HEK293 (cell line): ENCODE data around the gene IL22RA1.

Experiments used
- BCL11B ChIP-seq: fragments of 450-650 bp; formaldehyde crosslinking; IDR thresholded peaks from 2 replicates; pipeline ENCODE4 v1.5.1; 2016; ENCODE audit warnings: low read depth, missing biosample characterization, missing genetic modification characterization
- OSR2 ChIP-seq: fragments of 450-650 bp; formaldehyde crosslinking; IDR thresholded peaks from 2 replicates; pipeline ENCODE4 v1.5.1; 2016; ENCODE audit warnings: missing biosample characterization, missing genetic modification characterization
- OVOL3 ChIP-seq: fragments of 450-650 bp; formaldehyde crosslinking; IDR thresholded peaks from 2 replicates; pipeline ENCODE4 v1.5.1; 2016; ENCODE audit warnings: missing biosample characterization, missing genetic modification characterization
- SCRT2 ChIP-seq: fragments of 450-650 bp; formaldehyde crosslinking; IDR thresholded peaks from 2 replicates; pipeline ENCODE4 v1.5.1; 2016; ENCODE audit warnings: missing biosample characterization, missing genetic modification characterization
- ZBTB21 ChIP-seq: fragments of 450-650 bp; formaldehyde crosslinking; IDR thresholded peaks from 2 replicates; pipeline ENCODE4 v1.5.1; 2017; ENCODE audit warnings: missing biosample characterization, missing genetic modification characterization
- ZBTB7A ChIP-seq: fragments of 450-650 bp; formaldehyde crosslinking; IDR thresholded peaks from 2 replicates; pipeline ENCODE4 v1.5.1; 2016; ENCODE audit warnings: low read depth, missing biosample characterization, missing genetic modification characterization
- ZBTB8A ChIP-seq: fragments of 450-650 bp; formaldehyde crosslinking; IDR thresholded peaks from 2 replicates; pipeline ENCODE4 v1.5.1; 2016; ENCODE audit warnings: missing biosample characterization, missing genetic modification characterization
- ZFP41 ChIP-seq: fragments of 450-650 bp; formaldehyde crosslinking; IDR thresholded peaks from 2 replicates; pipeline ENCODE4 v1.5.1; 2016; ENCODE audit warnings: missing biosample characterization, missing genetic modification characterization, borderline replicate concordance
- ZNF121 ChIP-seq: fragments of 450-650 bp; formaldehyde crosslinking; IDR thresholded peaks from 2 replicates; pipeline ENCODE4 v1.5.1; 2016; ENCODE audit warnings: missing biosample characterization, missing genetic modification characterization
- ZNF138 ChIP-seq: fragments of 450-650 bp; formaldehyde crosslinking; IDR thresholded peaks from 2 replicates; pipeline ENCODE4 v1.5.1; 2016; ENCODE audit warnings: missing biosample characterization, missing genetic modification characterization, borderline replicate concordance
- ZNF391 ChIP-seq: fragments of 450-650 bp; formaldehyde crosslinking; IDR thresholded peaks from 2 replicates; pipeline ENCODE4 v1.5.1; 2016; ENCODE audit warnings: low read depth, missing biosample characterization, missing genetic modification characterization, borderline replicate concordance
- ZNF416 ChIP-seq: fragments of 450-650 bp; formaldehyde crosslinking; IDR thresholded peaks from 2 replicates; pipeline ENCODE4 v1.5.1; 2016; ENCODE audit warnings: missing biosample characterization, missing genetic modification characterization
- ZNF48 ChIP-seq: fragments of 450-650 bp; formaldehyde crosslinking; IDR thresholded peaks from 2 replicates; pipeline ENCODE4 v1.5.1; 2016; ENCODE audit warnings: missing biosample characterization, missing genetic modification characterization
- ZNF560 ChIP-seq: fragments of 450-650 bp; formaldehyde crosslinking; IDR thresholded peaks from 2 replicates; pipeline ENCODE4 v1.5.1; 2017; ENCODE audit warnings: missing biosample characterization, missing genetic modification characterization, borderline replicate concordance
- ZNF660 ChIP-seq: fragments of 450-650 bp; IDR thresholded peaks from 2 replicates; pipeline ENCODE4 v1.5.1; 2018; ENCODE audit warnings: missing biosample characterization, mild to moderate bottlenecking, missing genetic modification characterization
- ZNF670 ChIP-seq: fragments of 450-650 bp; formaldehyde crosslinking; IDR thresholded peaks from 2 replicates; pipeline ENCODE4 v1.5.1; 2016; ENCODE audit warnings: missing biosample characterization, missing genetic modification characterization, low read depth
- ZNF76 ChIP-seq: fragments of 450-650 bp; formaldehyde crosslinking; IDR thresholded peaks from 2 replicates; pipeline ENCODE4; 2016; ENCODE audit warnings: low read depth, missing biosample characterization, missing genetic modification characterization, borderline replicate concordance
- ZNF777 ChIP-seq: fragments of 450-650 bp; formaldehyde crosslinking; IDR thresholded peaks from 2 replicates; pipeline ENCODE4 v1.5.1; 2017; ENCODE audit warnings: missing biosample characterization, missing genetic modification characterization, borderline replicate concordance
- TF ChIP-seq, protein P1 (sequence below): fragments of 450-650 bp; formaldehyde crosslinking; IDR thresholded peaks from 2 replicates; pipeline ENCODE4 v1.5.1; 2016; ENCODE audit warnings: missing biosample characterization, missing genetic modification characterization
- TF ChIP-seq, protein P2 (sequence below): fragments of 450-650 bp; formaldehyde crosslinking; IDR thresholded peaks from 2 replicates; pipeline ENCODE4 v1.5.1; 2016; ENCODE audit warnings: missing biosample characterization, missing genetic modification characterization
- TF ChIP-seq, protein P3 (sequence below): fragments of 450-650 bp; formaldehyde crosslinking; IDR thresholded peaks from 2 replicates; pipeline ENCODE4 v1.5.1; 2016; ENCODE audit warnings: missing biosample characterization, missing genetic modification characterization, borderline replicate concordance
- TF ChIP-seq, protein P4 (sequence below): fragments of 450-650 bp; formaldehyde crosslinking; IDR thresholded peaks from 2 replicates; pipeline ENCODE4 v1.5.0; 2017; ENCODE audit warnings: missing biosample characterization, missing genetic modification characterization, borderline replicate concordance
- TF ChIP-seq, protein P5 (sequence below): fragments of 450-650 bp; formaldehyde crosslinking; IDR thresholded peaks from 2 replicates; pipeline ENCODE4 v1.5.1; 2016; ENCODE audit warnings: missing biosample characterization, missing genetic modification characterization
- TF ChIP-seq, protein P6 (sequence below): fragments of 450-650 bp; formaldehyde crosslinking; IDR thresholded peaks from 2 replicates; pipeline ENCODE4 v1.5.1; 2016; ENCODE audit warnings: missing biosample characterization, missing genetic modification characterization, borderline replicate concordance

IL22RA1 gene

DNA sequence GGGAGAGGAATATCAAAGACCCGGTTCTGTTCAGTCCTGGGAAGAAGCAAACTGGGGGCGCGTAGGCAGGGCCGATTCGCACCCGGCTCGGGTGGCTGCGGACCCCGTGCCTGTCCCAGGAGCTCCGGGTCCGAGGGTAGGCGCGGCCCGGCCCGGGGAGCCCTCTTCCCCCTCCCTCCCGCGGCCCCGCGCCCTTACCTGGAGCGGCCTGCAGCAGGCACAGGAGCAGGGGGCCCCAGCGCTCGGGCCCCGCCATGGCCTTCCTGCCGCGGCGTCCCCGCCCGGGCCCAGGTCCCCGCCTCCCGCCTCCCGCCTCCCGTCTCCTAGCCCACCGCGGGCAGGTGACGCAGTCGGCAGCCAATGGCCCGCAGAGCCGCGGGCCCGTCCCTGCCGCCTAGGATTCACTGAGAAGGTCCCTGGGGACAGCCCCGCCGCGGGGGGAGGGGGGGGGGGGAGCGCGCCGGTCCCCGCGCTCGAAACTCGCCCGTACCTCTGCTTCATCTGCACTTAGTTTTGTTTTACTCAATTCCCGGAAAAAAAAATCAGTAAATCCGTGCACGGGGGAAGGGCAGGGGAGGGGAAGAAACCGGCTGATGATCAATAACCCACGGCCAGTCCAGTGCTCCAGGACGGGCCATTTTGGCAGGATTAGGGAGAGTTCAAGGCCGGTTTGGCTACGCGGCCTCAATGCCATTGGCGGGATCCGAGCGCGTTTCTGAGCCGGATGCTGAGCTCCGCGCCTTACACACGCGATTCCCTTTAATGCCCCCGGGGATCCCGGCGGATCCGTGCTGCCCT lies 44.3 kb upstream of the IL22RA1 start, which contains the start of gene IFNLR1 (continued):
- TF ChIP-seq, protein P1, sequence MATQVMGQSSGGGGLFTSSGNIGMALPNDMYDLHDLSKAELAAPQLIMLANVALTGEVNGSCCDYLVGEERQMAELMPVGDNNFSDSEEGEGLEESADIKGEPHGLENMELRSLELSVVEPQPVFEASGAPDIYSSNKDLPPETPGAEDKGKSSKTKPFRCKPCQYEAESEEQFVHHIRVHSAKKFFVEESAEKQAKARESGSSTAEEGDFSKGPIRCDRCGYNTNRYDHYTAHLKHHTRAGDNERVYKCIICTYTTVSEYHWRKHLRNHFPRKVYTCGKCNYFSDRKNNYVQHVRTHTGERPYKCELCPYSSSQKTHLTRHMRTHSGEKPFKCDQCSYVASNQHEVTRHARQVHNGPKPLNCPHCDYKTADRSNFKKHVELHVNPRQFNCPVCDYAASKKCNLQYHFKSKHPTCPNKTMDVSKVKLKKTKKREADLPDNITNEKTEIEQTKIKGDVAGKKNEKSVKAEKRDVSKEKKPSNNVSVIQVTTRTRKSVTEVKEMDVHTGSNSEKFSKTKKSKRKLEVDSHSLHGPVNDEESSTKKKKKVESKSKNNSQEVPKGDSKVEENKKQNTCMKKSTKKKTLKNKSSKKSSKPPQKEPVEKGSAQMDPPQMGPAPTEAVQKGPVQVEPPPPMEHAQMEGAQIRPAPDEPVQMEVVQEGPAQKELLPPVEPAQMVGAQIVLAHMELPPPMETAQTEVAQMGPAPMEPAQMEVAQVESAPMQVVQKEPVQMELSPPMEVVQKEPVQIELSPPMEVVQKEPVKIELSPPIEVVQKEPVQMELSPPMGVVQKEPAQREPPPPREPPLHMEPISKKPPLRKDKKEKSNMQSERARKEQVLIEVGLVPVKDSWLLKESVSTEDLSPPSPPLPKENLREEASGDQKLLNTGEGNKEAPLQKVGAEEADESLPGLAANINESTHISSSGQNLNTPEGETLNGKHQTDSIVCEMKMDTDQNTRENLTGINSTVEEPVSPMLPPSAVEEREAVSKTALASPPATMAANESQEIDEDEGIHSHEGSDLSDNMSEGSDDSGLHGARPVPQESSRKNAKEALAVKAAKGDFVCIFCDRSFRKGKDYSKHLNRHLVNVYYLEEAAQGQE: no peak
- TF ChIP-seq, protein P2, sequence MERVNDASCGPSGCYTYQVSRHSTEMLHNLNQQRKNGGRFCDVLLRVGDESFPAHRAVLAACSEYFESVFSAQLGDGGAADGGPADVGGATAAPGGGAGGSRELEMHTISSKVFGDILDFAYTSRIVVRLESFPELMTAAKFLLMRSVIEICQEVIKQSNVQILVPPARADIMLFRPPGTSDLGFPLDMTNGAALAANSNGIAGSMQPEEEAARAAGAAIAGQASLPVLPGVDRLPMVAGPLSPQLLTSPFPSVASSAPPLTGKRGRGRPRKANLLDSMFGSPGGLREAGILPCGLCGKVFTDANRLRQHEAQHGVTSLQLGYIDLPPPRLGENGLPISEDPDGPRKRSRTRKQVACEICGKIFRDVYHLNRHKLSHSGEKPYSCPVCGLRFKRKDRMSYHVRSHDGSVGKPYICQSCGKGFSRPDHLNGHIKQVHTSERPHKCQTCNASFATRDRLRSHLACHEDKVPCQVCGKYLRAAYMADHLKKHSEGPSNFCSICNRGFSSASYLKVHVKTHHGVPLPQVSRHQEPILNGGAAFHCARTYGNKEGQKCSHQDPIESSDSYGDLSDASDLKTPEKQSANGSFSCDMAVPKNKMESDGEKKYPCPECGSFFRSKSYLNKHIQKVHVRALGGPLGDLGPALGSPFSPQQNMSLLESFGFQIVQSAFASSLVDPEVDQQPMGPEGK: peak; percentile 92
- TF ChIP-seq ZNF121 (tag by site-specific recombination) (no peak), ZFP41 (no peak), BCL11B (tag by site-specific recombination) (no peak; the same call in 1 of the 2 replicates), ZNF670 (no peak), ZBTB7A (tag by site-specific recombination) (no peak), OSR2 (peak; percentile 35; the same call in 1 of the 2 replicates), ZBTB8A (tag by site-specific recombination) (0 out of 2 replicates have a peak, but pooled peaks have one; percentile 39), SCRT2 (tag by site-specific recombination) (no peak), ZNF416 (tag by site-specific recombination) (no peak), ZNF76 (tag by site-specific recombination) (0 out of 2 replicates have a peak, but pooled peaks have one; percentile 25), ZNF391 (tag by site-specific recombination) (peak; percentile 30; the same call in 1 of the 2 replicates), ZNF48 (tag by site-specific recombination) (no peak), ZNF138 (no peak), ZBTB21 (tag by site-specific recombination) (no peak), ZNF560 (tag by site-specific recombination) (no peak), ZNF660 (tag by site-specific recombination) (peak; percentile 44; the same call in 1 of the 2 replicates), OVOL3 (tag by site-specific recombination) (0 out of 2 replicates have a peak, but pooled peaks have one; percentile 18), ZNF777 (no peak)
- TF ChIP-seq, protein P3, sequence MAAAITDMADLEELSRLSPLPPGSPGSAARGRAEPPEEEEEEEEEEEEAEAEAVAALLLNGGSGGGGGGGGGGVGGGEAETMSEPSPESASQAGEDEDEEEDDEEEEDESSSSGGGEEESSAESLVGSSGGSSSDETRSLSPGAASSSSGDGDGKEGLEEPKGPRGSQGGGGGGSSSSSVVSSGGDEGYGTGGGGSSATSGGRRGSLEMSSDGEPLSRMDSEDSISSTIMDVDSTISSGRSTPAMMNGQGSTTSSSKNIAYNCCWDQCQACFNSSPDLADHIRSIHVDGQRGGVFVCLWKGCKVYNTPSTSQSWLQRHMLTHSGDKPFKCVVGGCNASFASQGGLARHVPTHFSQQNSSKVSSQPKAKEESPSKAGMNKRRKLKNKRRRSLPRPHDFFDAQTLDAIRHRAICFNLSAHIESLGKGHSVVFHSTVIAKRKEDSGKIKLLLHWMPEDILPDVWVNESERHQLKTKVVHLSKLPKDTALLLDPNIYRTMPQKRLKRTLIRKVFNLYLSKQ (tag by site-specific recombination): no peak
- TF ChIP-seq, protein P4, sequence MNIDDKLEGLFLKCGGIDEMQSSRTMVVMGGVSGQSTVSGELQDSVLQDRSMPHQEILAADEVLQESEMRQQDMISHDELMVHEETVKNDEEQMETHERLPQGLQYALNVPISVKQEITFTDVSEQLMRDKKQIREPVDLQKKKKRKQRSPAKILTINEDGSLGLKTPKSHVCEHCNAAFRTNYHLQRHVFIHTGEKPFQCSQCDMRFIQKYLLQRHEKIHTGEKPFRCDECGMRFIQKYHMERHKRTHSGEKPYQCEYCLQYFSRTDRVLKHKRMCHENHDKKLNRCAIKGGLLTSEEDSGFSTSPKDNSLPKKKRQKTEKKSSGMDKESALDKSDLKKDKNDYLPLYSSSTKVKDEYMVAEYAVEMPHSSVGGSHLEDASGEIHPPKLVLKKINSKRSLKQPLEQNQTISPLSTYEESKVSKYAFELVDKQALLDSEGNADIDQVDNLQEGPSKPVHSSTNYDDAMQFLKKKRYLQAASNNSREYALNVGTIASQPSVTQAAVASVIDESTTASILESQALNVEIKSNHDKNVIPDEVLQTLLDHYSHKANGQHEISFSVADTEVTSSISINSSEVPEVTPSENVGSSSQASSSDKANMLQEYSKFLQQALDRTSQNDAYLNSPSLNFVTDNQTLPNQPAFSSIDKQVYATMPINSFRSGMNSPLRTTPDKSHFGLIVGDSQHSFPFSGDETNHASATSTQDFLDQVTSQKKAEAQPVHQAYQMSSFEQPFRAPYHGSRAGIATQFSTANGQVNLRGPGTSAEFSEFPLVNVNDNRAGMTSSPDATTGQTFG (tag by site-specific recombination): no peak
- TF ChIP-seq, protein P5, sequence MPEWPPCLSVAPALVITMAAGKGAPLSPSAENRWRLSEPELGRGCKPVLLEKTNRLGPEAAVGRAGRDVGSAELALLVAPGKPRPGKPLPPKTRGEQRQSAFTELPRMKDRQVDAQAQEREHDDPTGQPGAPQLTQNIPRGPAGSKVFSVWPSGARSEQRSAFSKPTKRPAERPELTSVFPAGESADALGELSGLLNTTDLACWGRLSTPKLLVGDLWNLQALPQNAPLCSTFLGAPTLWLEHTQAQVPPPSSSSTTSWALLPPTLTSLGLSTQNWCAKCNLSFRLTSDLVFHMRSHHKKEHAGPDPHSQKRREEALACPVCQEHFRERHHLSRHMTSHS (tag by site-specific recombination): no peak
- TF ChIP-seq, protein P6, sequence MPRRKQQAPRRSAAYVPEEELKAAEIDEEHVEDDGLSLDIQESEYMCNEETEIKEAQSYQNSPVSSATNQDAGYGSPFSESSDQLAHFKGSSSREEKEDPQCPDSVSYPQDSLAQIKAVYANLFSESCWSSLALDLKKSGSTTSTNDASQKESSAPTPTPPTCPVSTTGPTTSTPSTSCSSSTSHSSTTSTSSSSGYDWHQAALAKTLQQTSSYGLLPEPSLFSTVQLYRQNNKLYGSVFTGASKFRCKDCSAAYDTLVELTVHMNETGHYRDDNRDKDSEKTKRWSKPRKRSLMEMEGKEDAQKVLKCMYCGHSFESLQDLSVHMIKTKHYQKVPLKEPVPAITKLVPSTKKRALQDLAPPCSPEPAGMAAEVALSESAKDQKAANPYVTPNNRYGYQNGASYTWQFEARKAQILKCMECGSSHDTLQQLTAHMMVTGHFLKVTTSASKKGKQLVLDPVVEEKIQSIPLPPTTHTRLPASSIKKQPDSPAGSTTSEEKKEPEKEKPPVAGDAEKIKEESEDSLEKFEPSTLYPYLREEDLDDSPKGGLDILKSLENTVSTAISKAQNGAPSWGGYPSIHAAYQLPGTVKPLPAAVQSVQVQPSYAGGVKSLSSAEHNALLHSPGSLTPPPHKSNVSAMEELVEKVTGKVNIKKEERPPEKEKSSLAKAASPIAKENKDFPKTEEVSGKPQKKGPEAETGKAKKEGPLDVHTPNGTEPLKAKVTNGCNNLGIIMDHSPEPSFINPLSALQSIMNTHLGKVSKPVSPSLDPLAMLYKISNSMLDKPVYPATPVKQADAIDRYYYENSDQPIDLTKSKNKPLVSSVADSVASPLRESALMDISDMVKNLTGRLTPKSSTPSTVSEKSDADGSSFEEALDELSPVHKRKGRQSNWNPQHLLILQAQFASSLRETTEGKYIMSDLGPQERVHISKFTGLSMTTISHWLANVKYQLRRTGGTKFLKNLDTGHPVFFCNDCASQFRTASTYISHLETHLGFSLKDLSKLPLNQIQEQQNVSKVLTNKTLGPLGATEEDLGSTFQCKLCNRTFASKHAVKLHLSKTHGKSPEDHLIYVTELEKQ (tag by site-specific recombination): no peak
